ENCODE results near the gene DHX35.

GRCh38 chr20:38957235-38957876 is 4.8 kb upstream of the DHX35 start:
- TF ChIP-seq EZH2phosphoT487 (IDR thresholded peaks at IDR 0.05; ENCODE audit: insufficient read depth, low read depth) (no peak), EZH2 (IDR thresholded peaks at IDR 0.05; ENCODE audit: insufficient read depth, poor library complexity, severe bottlenecking) (no peak)

All from GM23248 (cell line).